Glutamatergic neuron (in vitro differentiated cells): Measurements from ENCODE around the gene GPHN. TPM values are rescaled to one million over a fixed set of nuclear protein-coding genes. Genes with fewer than 3 reads are reported as not detected.

Experiments
- DNase-seq: peaks from one replicate; pipeline ENCODE4 v3.0.0; 2022
- H3K27ac Mint-ChIP-seq: one replicate; pipeline ENCODE4 v1.8.0; 2020; ENCODE audit warnings: mild to moderate bottlenecking, mixed read lengths, inconsistent platforms; ENCODE audit not compliant: unreplicated experiment
- H3K27me3 Mint-ChIP-seq: one replicate; pipeline ENCODE4 v1.8.0; 2020; ENCODE audit warnings: mild to moderate bottlenecking, moderate library complexity, mixed read lengths, inconsistent platforms; ENCODE audit not compliant: unreplicated experiment
- H3K36me3 Mint-ChIP-seq: one replicate; pipeline ENCODE4 v1.8.0; 2020; ENCODE audit warnings: mild to moderate bottlenecking, mixed read lengths, inconsistent platforms; ENCODE audit not compliant: unreplicated experiment
- H3K4me1 Mint-ChIP-seq: one replicate; pipeline ENCODE4 v1.8.0; 2020; ENCODE audit warnings: mild to moderate bottlenecking, low read depth, mixed read lengths, inconsistent platforms; ENCODE audit not compliant: unreplicated experiment
- H3K4me3 Mint-ChIP-seq: one replicate; pipeline ENCODE4 v1.8.0; 2020; ENCODE audit warnings: mild to moderate bottlenecking, mixed read lengths, inconsistent platforms; ENCODE audit not compliant: unreplicated experiment
- H3K9me3 Mint-ChIP-seq: one replicate; pipeline ENCODE4 v1.8.0; 2020; ENCODE audit warnings: mild to moderate bottlenecking, moderate library complexity, mixed read lengths, inconsistent platforms; ENCODE audit not compliant: unreplicated experiment
- total RNA-seq: library from RNA; stranded (reverse); fragmentation: NEBNext Ultra II Directional; extraction: Animal tissue kit (Norgen Biotek cat#: 25700); gene quantifications from one replicate; pipeline ENCODE4 v1.2.1, GENCODE V29; 2021; ENCODE audit not compliant: unreplicated experiment
- TF ChIP-seq, protein P1 (sequence below): fragments of 200-600 bp; sonication (generic); IDR thresholded peaks from one replicate; pipeline ENCODE4 v1.5.0; 2021; ENCODE audit not compliant: partially characterized antibody, unreplicated experiment

GPHN gene
- total RNA-seq, 1 donor from 2014 or later = 29.8 TPM

DNA sequence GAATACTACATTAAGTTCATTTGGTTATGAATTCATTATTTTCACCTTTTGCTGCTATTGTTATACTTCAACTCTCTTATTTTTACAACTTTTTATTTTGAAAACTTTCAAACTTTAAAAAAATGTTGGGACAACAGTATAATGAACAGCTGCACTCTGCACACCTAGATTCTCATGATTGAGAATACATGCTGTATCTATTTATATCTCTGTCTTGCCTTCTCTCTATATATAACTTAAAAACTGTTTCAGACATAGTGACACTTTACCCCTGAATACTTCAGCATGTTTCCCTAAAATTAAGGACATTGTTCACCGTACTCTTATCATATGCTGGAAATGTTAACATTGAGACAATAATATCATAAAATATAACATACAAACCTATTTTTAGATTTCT, 237.1 kb downstream of the GPHN start:
- H3K4me3 Mint-ChIP-seq = no peak overlapping the region

DNA sequence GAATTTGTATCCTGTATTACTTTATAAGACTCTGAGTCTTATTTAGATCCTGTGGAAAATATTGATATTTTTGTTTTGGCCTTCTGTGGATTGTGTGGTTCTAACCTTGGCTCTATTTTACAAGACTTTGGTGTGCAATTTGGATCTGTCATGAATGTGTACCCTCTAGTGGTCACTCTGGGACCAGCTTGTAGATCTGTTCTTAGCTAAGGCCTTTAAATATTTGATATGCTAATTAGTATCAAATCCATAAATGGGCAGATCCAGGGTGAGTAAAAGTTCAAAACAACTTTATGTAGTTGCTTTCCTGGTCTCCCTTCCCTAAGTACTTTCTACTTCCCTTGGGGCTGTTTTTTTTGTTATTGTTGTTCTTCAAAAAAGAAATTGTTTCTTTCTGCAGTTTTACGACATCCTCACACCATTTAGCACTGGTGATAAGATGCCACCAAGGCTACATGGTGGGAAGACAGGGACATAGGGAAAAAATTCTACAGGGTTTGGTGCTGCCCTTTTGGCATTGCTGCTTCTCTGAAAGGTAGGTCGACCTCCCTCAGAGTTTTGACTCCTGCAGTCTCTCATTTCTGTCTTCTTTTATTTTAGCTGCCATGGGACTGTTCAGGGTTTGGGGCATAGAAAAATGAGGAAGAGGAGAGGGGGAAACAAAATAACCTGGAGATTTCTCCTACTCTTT, 238.5 kb downstream of the GPHN start:
- Mint-ChIP-seq H3K4me1 (no peaks in the 10 kb centered on the region), H3K27ac (no peak overlapping the region), H3K9me3 (no peaks in the 10 kb centered on the region), H3K4me3 (no peak overlapping the region), H3K27me3 (no peaks in the 10 kb centered on the region), H3K36me3 (no peaks in the 10 kb centered on the region)
- DNase-seq = no peak
- TF ChIP-seq, protein P1, sequence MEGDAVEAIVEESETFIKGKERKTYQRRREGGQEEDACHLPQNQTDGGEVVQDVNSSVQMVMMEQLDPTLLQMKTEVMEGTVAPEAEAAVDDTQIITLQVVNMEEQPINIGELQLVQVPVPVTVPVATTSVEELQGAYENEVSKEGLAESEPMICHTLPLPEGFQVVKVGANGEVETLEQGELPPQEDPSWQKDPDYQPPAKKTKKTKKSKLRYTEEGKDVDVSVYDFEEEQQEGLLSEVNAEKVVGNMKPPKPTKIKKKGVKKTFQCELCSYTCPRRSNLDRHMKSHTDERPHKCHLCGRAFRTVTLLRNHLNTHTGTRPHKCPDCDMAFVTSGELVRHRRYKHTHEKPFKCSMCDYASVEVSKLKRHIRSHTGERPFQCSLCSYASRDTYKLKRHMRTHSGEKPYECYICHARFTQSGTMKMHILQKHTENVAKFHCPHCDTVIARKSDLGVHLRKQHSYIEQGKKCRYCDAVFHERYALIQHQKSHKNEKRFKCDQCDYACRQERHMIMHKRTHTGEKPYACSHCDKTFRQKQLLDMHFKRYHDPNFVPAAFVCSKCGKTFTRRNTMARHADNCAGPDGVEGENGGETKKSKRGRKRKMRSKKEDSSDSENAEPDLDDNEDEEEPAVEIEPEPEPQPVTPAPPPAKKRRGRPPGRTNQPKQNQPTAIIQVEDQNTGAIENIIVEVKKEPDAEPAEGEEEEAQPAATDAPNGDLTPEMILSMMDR = peak; percentile 65

More for the DNA sequence above, 237.1 kb downstream of the GPHN start:
- TF ChIP-seq, protein P1 = no peak
- Mint-ChIP-seq H3K27me3 (no peaks in the 10 kb centered on the region), H3K9me3 (no peaks in the 10 kb centered on the region), H3K36me3 (no peaks in the 10 kb centered on the region), H3K4me1 (no peaks in the 10 kb centered on the region), H3K27ac (no peak overlapping the region)
- no peak for DNase-seq

DNA sequence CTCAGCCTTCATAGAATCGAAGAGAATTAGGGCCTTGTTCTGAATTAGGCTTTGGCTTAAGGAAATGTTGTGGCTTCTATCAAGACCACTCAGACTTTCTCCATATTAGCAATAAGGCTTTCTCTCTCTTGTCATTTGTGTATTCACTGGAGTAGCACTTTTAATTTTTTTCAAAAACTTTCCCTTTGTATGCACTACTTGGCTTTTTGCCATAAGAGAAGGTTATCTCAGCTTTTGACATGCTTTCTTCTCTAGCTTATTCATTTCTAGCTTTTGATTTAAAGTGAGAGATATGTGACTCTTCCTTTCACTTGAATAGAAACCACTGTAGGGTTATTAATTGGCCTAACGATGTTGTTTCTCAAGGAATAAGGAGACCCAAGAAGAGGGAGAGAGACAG, 244.2 kb downstream of the GPHN start:
- Mint-ChIP-seq H3K9me3 (no peaks in the 10 kb centered on the region), H3K27ac (no peak overlapping the region), H3K4me3 (no peak overlapping the region), H3K36me3 (no peaks in the 10 kb centered on the region), H3K27me3 (no peaks in the 10 kb centered on the region), H3K4me1 (no peaks in the 10 kb centered on the region)
- no peak for DNase-seq
- TF ChIP-seq, protein P1 = no peak

DNA sequence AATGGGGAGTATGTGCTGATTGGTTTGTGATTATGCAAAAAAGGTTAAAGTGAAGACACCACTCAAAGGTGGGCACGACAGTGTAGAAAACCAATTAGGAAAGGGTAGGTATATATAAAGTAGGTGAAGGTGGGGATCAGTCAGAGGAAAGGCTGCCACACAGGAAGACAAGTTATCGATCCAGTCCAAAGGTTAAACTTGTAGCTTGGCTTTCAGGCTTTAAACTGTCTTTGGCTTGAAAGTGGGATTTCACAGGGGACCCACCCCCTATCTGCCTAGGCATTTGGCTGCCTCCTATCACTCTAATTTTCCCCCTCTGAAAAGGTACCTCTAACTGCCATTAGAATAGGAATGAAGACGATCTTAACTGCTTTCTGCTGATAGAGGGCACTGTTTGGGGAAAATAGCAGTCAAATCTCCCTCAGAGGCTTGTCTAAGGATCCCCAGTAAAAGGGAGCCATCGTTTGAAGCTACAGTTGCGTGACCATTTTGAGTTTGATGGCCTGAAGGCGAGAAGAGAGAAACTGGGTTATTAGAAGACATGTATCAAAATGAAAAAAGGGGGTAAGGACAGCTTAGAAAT, 250.2 kb downstream of the GPHN start:
- Mint-ChIP-seq H3K4me3 (no peak overlapping the region), H3K4me1 (no peaks in the 10 kb centered on the region), H3K27ac (no peak overlapping the region), H3K9me3 (no peaks in the 10 kb centered on the region), H3K36me3 (no peaks in the 10 kb centered on the region), H3K27me3 (no peaks in the 10 kb centered on the region)
- TF ChIP-seq, protein P1 = no peak
- DNase-seq = no peak

DNA sequence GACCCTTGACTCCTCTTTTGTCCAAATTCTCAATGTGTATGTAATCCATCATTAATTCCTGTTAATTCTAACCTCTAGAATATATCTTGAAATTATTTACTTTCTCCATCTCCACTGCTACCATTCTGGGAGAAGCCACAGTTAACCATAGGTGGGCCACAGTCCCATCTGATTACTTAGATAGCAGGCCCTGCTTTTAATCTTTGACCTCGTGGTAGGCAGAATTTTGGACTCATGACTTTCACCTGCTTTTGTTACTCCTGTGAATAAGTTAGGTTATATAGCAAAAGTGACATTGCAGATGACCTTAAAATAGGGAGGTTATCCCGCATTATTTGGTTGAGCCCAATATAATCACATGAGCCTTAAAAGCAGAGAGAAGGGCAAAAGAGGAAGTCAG, 264.2 kb downstream of the GPHN start:
- no peak for DNase-seq
- Mint-ChIP-seq H3K9me3 (peaks cover 1% of the 10 kb centered on the region), H3K27me3 (no peaks in the 10 kb centered on the region), H3K27ac (no peak overlapping the region), H3K4me3 (no peak overlapping the region), H3K36me3 (no peaks in the 10 kb centered on the region), H3K4me1 (no peaks in the 10 kb centered on the region)
- TF ChIP-seq, protein P1 = no peak
